Endothelial cell of umbilical vein (primary cell): ENCODE data around the gene GPR82.

Source experiments
- EZH2 ChIP-seq: IDR thresholded peaks from 2 replicates; pipeline ENCODE4 v1.6.1; 2012; ENCODE audit warnings: borderline replicate concordance, low read depth, mild to moderate bottlenecking, moderate library complexity, low read length, inconsistent platforms; ENCODE audit not compliant: severe bottlenecking
- JUN ChIP-seq: IDR thresholded peaks from 2 replicates; pipeline ENCODE4 v1.6.1; 2011; ENCODE audit warnings: borderline replicate concordance, low read depth; ENCODE audit not compliant: insufficient read length, insufficient read depth
- POLR2A ChIP-seq: IDR thresholded peaks from 2 replicates; pipeline ENCODE4 v1.6.1; 2012; ENCODE audit warnings: low read depth, mild to moderate bottlenecking, control low read depth, low read length
- POLR2AphosphoS5 ChIP-seq: IDR thresholded peaks from 2 replicates; pipeline ENCODE4 v1.6.1; 2012; ENCODE audit warnings: low read depth, mild to moderate bottlenecking, control low read depth, low read length, moderate library complexity; ENCODE audit not compliant: insufficient read depth
- TF ChIP-seq, protein P1 (sequence below), 2 donors: IDR thresholded peaks; 1 replicate in 1 of 2; 2 replicates in 1 of 2; pipeline ENCODE4 v1.5.1; 2011; ENCODE audit warnings: low read length in 2 of 2, mild to moderate bottlenecking in 2 of 2, moderate library complexity in 2 of 2, control low read depth in 1 of 2, inconsistent platforms in 1 of 2, low read depth in 1 of 2; ENCODE audit not compliant: insufficient read depth in 1 of 2; ENCODE audit errors: extremely low read depth in 1 of 2
- TF ChIP-seq, protein P2 (sequence below): IDR thresholded peaks from 2 replicates; pipeline ENCODE4 v1.6.1; 2011; ENCODE audit not compliant: insufficient read depth, insufficient read length

DNA sequence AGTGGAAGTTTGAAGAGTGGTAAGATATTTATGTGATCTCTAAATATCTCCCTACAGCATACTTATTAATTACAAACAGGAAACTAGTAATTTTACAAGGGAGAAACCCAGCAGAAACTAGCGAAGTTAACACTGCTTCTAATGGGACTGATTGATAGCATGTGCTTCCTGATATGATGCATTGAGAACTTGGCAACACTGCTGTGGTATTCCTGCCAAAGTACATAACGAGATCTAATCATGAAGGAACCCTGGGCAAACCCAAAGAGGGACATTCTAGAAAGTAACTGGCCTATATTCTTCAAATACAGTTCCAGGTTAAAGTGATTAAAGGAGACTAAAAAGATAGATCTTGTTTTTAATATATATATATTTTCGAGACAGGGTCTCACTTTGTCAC is 39.8 kb upstream of the GPR82 start:
- TF ChIP-seq JUN = no peak
- TF ChIP-seq, protein P1, sequence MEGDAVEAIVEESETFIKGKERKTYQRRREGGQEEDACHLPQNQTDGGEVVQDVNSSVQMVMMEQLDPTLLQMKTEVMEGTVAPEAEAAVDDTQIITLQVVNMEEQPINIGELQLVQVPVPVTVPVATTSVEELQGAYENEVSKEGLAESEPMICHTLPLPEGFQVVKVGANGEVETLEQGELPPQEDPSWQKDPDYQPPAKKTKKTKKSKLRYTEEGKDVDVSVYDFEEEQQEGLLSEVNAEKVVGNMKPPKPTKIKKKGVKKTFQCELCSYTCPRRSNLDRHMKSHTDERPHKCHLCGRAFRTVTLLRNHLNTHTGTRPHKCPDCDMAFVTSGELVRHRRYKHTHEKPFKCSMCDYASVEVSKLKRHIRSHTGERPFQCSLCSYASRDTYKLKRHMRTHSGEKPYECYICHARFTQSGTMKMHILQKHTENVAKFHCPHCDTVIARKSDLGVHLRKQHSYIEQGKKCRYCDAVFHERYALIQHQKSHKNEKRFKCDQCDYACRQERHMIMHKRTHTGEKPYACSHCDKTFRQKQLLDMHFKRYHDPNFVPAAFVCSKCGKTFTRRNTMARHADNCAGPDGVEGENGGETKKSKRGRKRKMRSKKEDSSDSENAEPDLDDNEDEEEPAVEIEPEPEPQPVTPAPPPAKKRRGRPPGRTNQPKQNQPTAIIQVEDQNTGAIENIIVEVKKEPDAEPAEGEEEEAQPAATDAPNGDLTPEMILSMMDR (IDR thresholded peaks at IDR 0.05; ENCODE audit: extremely low read depth in 1 of 2, insufficient read depth in 1 of 2, low read depth in 1 of 2, low read length in 2 of 2) = no peak
- TF ChIP-seq POLR2A = no peak
- TF ChIP-seq POLR2AphosphoS5 = no peak
- no peak for TF ChIP-seq EZH2
- TF ChIP-seq, protein P2, sequence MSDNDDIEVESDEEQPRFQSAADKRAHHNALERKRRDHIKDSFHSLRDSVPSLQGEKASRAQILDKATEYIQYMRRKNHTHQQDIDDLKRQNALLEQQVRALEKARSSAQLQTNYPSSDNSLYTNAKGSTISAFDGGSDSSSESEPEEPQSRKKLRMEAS = no peak
